Right hindlimb (tissue), 1 donor: ENCODE results near the gene SORCS2.

Source experiments
- DNase-seq: peaks from one replicate; pipeline ENCODE4 v3.0.0-alpha.2; 2018

Gene SORCS2

DNA sequence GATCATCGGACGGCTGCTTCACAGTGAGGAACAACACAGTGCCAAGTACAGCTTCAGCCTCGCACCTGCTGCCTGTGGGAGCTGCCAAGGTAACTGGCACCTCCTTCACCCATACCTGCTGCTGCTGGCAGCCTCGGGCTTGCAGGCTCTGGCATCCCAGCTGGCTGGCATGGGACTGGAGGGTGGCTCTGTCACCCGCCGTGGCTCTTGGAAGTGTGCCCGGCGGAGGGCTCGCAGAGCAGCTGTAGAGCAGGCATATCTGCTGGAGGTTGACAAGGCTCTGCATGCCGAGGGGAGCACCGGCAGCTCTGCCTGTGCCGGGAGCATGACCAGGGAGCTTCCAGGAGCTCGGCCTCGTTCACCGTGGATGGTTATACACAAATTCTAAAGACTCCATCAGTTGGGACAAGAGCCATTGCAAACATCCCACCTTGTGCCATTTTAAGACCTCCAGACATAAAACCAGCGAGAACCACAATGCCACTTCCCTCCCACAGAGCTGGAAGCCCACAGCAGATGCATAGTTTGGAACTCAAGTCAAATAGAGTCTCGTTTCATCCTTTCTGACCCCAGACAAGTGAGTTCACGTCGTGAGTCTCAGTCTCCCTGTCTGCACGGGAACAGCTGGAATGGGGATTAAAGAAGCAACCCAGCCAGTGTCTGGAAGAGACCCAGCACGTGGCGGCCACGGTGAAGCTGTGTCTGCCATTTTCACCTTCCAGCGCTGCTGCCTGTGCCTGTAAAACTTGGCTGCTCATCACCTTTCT, 326.7 kb downstream of the SORCS2 start:
- DNase-seq: peak; percentile 49

DNA sequence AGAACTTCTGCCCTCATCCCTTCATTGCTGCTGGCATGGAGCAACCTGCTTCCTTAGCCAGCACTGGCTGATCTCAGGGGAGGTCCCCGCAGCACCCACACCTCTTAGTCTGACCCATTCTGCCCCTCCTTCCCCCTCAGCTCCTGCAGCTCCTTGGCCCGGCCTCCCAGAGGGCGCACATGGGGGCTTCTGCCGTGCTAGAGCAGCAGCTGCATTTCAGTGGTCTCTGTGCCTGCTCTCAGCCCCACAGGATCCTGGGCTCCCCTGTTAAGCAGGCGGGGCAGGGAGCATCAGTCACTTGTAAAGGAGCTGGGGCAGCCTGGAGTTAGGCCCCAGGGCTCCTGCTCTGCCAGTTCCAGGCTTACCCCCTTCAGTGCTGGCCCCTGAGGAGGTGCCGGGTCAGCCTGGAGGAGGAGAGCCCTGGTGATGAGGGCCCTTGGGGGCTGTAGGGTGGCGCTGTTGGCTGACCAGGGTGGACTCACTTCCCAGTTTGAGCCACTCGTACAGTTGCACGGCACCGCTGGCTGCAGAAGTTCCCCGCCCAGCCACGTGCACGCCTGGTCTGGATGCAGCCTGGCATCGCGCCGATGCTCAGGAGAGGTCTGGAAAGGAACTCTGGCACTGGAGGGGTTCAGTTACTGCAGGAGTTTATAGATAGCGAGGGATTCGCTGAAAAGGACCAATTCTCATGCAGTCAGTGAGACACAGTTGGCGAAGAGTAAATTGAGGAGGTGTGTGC, 327.5 kb downstream of the SORCS2 start:
- no peak for DNase-seq

DNA sequence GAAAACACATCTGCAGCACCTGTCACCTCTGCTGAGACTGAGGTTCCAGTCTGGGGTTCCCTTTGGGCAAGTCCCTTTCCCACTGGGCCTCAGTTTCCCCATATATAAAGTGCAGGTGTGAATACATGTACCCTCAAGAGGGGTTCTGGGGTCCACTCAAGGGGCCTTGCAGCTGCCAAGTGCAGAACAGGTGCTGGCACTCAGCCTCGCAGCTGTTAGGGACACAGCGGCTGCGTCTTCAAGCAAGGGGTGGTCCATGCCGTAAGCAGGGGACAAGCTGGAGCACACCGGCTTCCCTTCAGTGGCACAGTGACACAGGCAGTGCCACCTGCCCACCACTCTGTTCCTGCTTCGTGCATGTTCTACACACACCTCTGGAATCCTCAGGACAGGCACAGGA, 329.3 kb downstream of the SORCS2 start:
- no peak for DNase-seq

GRCh38 chr4:7522452-7523220, 330.3 kb downstream of the SORCS2 start:
- DNase-seq: no peak

- DNase-seq: no peak
Observed at GRCh38 chr4:7523526-7523925, 331.2 kb downstream of the SORCS2 start.

DNA sequence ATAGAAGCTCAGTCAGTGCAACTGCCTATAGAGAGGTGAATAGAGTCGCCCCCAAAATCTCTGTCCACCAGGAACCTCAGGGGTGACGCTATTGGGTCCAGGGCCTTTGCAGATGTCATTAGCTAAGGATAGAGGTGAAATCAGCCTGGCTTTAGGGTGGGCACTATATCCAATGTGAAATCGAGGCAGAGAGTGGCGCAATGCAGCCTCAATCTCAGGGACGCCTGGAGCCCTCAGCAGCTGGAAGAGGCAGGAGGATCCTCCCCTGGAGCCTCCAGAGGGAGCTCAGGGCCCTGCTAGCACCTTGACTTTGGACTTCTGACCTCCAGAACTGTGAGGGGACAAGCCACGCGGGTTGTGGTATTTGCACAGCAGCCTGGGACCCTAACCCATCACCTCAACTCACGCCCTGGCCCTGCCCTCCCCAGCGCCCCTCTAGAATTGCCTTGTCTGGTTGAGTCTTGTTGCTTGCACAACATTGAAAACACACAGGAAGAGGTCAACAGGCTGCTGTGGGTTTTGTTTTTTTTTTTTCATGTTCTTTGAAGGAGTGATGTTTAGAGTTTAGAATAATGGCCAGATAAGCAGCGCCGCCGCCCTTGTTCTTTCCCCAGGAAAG, 331.8 kb downstream of the SORCS2 start:
- DNase-seq: no peak

- DNase-seq: no peak
Observed at GRCh38 chr4:7524843-7525242, 332.5 kb downstream of the SORCS2 start.

DNA sequence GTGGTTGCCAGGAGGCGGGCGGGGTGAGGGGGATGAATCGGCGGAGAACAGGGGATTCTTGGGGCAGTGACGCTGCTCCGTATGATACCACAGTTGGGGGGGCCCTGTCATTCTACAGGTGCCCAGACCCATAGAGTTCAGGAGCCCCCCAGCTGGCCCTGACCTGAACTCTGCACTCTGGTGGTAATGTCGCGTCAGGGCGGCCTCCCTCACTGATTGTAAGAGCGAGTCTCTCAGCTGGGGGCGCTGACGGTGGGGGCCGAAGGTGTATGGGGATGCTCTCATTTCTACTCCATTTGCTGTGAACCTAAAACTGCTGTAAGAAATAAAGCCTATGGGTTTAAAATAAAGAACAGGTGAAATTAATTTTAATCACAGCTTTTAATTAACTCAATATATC, 334.2 kb downstream of the SORCS2 start:
- DNase-seq: no peak

DNA sequence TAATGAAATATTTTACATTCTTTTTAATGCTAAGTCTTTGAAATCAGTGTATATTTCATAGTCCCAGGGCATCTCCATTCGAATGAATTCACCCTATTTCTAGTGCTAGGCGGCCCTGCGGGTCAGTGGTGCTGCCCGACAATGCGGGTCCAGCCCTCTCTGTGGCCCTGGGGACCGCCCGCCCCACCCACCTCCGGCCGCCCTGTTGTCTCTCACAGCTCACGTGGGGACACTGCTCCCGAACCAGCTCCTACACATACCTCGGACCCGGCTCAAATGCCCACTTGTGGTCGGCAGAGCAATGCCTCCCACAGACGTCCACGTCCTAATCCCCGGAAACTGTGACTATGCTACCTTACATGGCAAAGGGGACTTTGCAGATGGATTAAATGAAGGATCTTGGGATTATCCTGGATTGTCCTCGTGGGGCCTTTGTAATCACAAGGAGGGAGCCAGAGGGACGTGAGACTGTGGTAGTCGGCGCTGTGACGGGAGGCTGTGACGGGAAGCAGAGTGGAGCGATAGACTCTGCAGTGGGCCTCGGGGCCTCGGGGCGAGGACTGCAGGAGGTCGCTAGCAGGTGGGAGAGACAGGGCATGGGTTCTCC, 334.7 kb downstream of the SORCS2 start:
- DNase-seq: no peak

DNA sequence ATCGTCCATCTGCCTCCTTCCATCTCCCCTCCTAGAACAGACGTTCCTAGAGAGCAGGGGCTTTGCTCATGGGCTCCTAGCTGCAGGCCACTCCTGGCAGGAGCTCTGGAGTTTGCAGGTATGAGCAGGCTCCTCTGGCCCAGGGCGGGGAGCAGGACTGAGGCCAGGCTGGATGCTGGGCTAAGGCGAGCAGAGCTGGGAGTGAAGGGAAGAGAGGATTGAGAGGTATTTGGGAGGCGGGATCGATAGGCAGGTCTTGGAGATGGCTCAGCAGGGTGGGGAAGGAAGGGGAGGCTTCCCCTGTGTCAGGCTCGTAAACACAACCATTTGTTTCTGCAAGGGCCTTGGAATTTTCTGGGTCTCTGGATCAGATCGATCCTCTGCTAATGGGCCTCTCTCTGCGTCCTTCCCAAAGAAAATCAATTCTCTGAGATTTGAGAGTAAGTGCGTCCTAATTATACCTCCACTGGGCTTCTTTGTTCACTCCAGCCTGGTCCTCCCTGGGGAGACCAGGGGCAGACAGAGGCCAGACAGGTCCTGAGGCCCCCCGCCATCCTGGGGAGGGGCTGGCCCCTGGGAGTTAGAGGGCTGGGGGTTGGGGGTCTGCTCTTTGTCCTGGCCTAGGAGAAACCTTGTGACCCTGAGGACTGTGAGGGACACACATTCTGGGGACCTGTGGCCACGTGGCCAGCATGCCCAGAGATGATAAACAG, 337.2 kb downstream of the SORCS2 start:
- DNase-seq: no peak

DNA sequence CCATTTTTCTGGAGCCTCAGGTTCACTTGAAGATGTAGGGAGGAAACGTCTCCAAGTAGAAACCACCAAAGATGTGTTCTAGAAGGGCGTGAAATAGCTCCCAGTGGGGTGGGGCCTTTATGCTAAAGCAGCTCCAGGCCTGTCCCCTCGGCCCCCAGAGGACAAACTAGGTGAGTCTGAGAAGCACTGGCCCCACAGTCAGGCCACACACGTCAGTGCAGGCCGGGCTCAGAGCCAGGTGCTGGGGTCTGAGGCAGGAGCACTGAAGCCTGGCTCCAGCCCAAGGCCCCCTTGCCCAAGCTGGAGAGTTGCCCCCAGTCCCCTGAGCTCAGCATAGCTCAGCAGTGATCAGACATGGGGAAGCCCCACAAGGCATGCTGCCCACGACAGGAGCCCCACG, 337.7 kb downstream of the SORCS2 start:
- no peak for DNase-seq

GRCh38 chr4:7530932-7531639, 338.7 kb downstream of the SORCS2 start:
- DNase-seq: no peak

DNA sequence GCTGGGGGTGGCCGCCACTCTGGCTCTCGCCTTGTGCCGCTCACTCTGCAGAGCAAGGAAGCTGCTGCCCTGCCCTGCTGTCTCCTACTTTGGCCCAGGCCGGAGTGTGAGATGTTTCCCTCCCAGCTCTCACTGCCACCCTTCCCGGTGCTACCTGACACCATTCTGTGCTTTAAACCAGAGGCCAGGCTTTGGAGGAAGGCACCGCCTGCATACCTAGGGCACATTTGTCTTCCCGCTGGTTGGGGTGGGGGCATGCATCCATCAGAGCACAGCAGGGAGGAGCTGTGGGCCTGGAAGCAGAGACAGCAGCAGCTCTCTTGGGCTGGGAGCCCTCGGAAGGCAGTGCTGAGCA, 339.3 kb downstream of the SORCS2 start:
- DNase-seq: no peak

DNA sequence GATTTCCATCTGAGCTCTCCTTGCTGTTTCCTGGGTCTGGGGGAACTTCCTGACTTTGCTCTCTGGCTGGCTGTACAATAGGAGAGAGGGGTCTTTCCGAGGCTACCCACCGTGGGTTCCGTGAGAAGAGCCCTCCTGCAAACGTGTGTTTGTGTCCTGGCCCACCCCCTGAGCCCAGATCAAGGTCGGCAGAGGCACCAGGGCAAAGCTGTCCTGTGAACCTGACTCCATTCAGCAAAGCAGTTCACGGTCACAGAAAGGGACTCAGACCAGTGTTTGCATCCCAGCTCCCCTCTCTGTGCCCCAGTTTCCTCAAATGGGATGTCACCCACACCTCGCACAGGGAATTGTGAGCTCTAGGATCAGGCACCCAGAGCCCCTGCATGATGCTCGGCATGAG, 339.7 kb downstream of the SORCS2 start:
- no peak for DNase-seq

- no peak for DNase-seq
Observed at GRCh38 chr4:7533267-7533666, 340.9 kb downstream of the SORCS2 start.

DNA sequence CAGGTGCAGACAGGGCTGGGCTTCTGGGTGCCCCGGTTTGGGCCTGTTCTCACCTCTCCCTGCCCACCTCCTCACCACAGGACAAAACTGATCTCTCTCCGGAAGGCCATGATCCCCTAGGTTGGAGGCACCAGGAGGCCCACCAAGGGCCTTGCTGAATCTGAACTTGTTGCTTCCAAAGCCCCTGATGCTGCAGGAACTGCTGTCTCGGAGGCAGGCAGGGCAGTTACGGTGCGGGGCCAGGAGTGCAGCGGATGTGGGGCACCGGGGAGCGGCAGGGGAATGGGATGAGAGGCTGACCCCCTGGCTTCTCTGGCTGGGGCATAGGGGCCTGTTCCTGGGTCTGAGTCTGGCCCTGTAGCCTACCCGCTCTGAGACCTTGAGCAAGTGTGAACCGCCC, 342.8 kb downstream of the SORCS2 start:
- no peak for DNase-seq

DNA sequence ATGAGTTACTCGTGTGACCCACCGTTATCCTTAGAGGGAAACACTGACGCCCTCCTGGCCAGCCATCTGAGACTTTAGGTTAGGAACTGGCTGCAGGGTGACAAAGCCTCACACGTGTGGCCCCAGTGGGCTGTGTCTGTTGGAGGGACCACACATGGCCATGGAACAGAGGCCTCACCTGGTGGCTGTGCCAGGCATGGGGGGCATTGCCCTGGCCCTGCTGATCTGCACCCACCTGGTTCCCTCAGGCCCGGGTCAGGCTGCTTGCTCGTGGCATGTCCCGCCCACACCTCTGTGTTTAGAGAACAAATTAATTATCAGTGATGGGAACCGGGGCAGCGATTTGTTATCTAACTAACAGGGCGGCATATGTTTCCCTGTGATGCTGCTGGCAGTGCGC, 343.3 kb downstream of the SORCS2 start:
- DNase-seq: no peak

DNA sequence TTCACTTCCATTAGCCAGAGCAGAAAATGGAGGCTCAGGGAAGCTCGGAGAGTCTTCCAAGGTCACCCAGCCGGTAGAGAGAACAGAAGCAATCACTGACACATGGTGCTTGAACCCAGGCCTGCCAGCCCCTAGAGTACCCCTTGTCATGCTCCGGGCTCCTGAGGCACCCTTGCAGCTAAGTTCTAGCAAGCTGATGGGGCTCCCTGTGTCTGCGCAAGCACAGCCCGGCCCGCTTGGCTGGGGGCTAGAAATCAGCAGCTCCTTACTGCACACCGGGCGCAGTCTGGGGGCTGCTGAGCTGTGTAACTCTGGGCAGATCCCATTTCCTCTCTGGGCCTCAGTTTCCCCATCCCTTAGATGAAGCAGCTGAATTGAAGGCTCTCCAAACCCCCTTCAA, 344.5 kb downstream of the SORCS2 start:
- no peak for DNase-seq

DNA sequence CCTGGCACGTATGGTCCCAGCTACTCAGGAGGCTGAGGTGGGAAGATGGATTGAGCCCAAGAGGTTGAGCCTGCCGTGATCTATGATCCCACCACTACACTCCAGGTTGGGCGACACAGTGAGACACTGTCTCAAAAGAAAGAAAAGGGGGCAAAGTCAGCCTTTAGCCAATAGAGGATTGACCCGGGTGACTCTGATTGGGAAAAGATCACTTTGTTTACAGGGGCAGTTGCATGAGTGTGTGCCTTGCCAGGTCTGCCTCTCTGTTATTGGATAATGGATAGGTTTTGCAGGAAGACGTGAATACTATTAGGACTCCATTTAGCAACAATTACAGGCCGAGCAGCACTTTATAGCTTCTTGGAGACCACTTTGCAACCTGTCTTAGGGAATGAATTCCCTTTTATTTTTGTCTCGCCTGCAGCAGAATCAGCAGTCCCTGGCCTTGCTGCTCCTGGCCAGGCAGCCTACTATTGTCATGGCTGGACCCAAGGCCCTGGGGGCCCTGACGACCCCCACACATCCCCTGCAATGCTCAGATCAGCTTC, 345.6 kb downstream of the SORCS2 start:
- no peak for DNase-seq

GRCh38 chr4:7538518-7538917, 346.2 kb downstream of the SORCS2 start:
- no peak for DNase-seq

GRCh38 chr4:7539186-7539585, 346.8 kb downstream of the SORCS2 start:
- DNase-seq: no peak
